Ovary (tissue), 3 donors: Measurements from ENCODE around the gene BIN1.

Experiments
- CTCF ChIP-seq, 3 donors: fragments of 450-650 bp in 2 of 3; fragments of 200-600 bp in 1 of 3; IDR thresholded peaks; one replicate each; pipeline versions ENCODE4 v1.5.1 to v1.8.0; 2016 to 2022; ENCODE audit warnings: antibody characterized with exemption in 3 of 3, mild to moderate bottlenecking in 1 of 3
- EP300 ChIP-seq: sonication (generic); formaldehyde crosslinking; IDR thresholded peaks from one replicate; pipeline ENCODE4 v1.6.1; 2017; ENCODE audit warnings: antibody characterized with exemption
- POLR2A ChIP-seq: fragments of 450-650 bp; IDR thresholded peaks from one replicate; pipeline ENCODE4 v1.6.1; 2017; ENCODE audit warnings: antibody characterized with exemption, mild to moderate bottlenecking, moderate library complexity
- donor health status: DM: no; HTN: no; CAD: no.

DNA sequence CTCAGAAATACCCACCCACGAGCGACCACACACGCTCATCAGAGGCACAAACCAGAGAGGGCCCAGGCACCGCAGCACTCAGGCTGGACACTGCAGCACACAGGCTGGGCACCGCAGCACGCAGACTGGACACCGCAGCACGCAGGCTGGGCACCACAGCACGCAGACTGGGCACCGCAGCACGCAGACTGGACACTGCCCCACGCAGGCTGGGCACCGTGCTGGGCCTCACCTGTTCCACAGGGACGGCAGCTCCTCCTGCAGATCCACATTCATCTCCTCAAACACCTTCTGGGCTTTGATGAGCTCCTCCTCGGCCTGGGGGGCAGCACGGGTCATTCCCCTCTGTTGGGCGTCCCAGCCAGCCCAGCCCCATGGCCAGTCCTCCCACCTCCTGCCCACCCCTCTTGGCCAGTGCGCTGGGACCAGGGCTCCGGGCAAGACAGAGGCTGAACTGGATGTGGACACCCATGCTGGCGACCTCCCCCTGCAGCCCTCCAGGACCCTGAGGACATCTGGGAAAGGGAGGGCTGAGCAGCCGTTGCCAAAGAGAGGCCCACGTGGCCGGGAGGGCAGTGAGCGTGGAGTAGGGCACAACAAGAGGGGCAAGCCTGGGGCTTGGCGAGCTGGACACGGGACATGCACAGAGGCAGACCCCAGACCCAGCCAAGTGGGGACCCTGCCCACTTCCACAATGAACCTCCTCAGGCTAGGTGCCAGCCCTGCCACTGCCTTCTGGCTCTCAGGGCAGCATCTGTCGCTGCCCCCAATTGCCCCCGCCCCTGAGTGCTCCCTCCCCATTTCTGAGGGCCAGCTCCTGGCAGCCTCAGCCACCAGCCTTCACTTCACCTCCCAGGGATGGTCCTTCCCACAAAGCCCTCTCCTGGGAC, 43.0 kb downstream of the BIN1 start:
- TF ChIP-seq CTCF (IDR thresholded peaks at IDR 0.05) (no peak), POLR2A (no peak), EP300 (no peak)
